ENCODE data around the gene WNT7B. TPM values are rescaled to one million over a fixed set of nuclear protein-coding genes. Genes with fewer than 3 reads are reported as not detected.
A peak's percentile ranks its signal among the peaks of the same experiment; 100 is the strongest.

WNT7B gene
- total and polyA plus RNA-seq, 10 of the 15 experiments (the other 5 are each of a cell fraction or from before 2014, with no cell fraction given) = 0.12 TPM; not detected in 9

GRCh38 chr22:46004105-46004866 is 27.3 kb upstream of the WNT7B start:
- SMC1A ChIA-PET (ENCODE audit: uncharacterized antibody, unreplicated experiment) = interaction anchor here (2.3 kb wide), 1 partner anchor 11 kb away, joined by 13 read pairs; no protein-coding TSS in a partner anchor
- ATAC-seq (no peak), FAIRE-seq (no peak), DNase-seq (ENCODE audit: low read depth, low spot score) (no peak)
- CTCF ChIA-PET = interaction anchor here (0.7 to 4.8 kb wide), 3 partner anchors 8 to 112 kb away, joined by 3 to 109 read pairs (median 5); no protein-coding TSS in a partner anchor
- no peaks in the 10 kb centered on the region for H3K27me3 ChIP-seq (replicated peaks in 1 of 2; ENCODE audit: control insufficient read depth in 2 of 2, insufficient read depth in 2 of 2, low read length in 1 of 2)
- H3K36me3 ChIP-seq (ENCODE audit: control insufficient read depth in 2 of 2, insufficient read depth in 2 of 2, low read length in 1 of 2) = no peaks in the 10 kb centered on the region
- H4K20me1 ChIP-seq (ENCODE audit: control insufficient read depth, insufficient read depth) = no peaks in the 10 kb centered on the region
- no peak overlapping the region for H3K27ac ChIP-seq (ENCODE audit: control insufficient read depth, insufficient read depth)
- peak overlapping the region; percentile 29; the same call in 1 of the 2 replicates for H2AFZ ChIP-seq (ENCODE audit: control insufficient read depth, low read depth, low read length)
- RAD21 ChIA-PET (ENCODE audit: unreplicated experiment) = no interaction called here
- H3K79me2 ChIP-seq (ENCODE audit: control insufficient read depth, insufficient read depth, low read length) = no peaks in the 10 kb centered on the region
- H3K9ac ChIP-seq (ENCODE audit: control insufficient read depth, insufficient read depth, low read length) = no peak overlapping the region
- WGBS (ENCODE audit: insufficient coverage, insufficient replicate concordance, low lambda C conversion rate, missing lambda C conversion rate) = 17% methylated on average over 19 of the region's 19 CpGs
- intact Hi-C loops (cut with micrococcal nuclease; ENCODE audit: unreplicated experiment) = no loop called here
- POLR2A ChIA-PET = no interaction called here
- H3K4me1 ChIP-seq (ENCODE audit: control insufficient read depth, insufficient read depth, low read length) = no peaks in the 10 kb centered on the region
- in situ Hi-C loops (cut with MboI) = no loop called here
- no peak overlapping the region for H3K4me2 ChIP-seq (ENCODE audit: control insufficient read depth, insufficient read depth)
- no peak for TF ChIP-seq CEBPZ (IDR thresholded peaks at IDR 0.05; ENCODE audit: low read depth, low read length)
- no peak for TF ChIP-seq SMC3 (IDR thresholded peaks at IDR 0.05; ENCODE audit: borderline replicate concordance, low read length)
- TF ChIP-seq CBX3 (IDR thresholded peaks at IDR 0.05; ENCODE audit: borderline replicate concordance, low read depth) = no peak
- no peak for TF ChIP-seq EZH2 (IDR thresholded peaks at IDR 0.05; ENCODE audit: borderline replicate concordance, control insufficient read depth, low read depth, low read length)
- no peak for TF ChIP-seq MXI1 (IDR thresholded peaks at IDR 0.05; ENCODE audit: low read depth, low read length)
- TF ChIP-seq ZNF274 (IDR thresholded peaks at IDR 0.05; ENCODE audit: insufficient read depth, insufficient read length) = no peak
- no peak for TF ChIP-seq MEF2B (IDR thresholded peaks at IDR 0.05; ENCODE audit: partially characterized antibody, poor library complexity, severe bottlenecking)
- no peak for TF ChIP-seq SREBF2 (IDR thresholded peaks at IDR 0.05; ENCODE audit: low read length)
- no peak for TF ChIP-seq GATAD2B (conservative IDR thresholded peaks at IDR 0.05; ENCODE audit: low read depth)
- no peak for TF ChIP-seq RB1 (IDR thresholded peaks at IDR 0.05; ENCODE audit: borderline replicate concordance)
- TF ChIP-seq CREB1 (IDR thresholded peaks at IDR 0.05; ENCODE audit: low read depth) = no peak
- TF ChIP-seq POLR2A (IDR thresholded peaks at IDR 0.05; ENCODE audit: low read depth, low read length) = no peak
- no peak for TF ChIP-seq NR2C2 (IDR thresholded peaks at IDR 0.05; ENCODE audit: borderline replicate concordance, control insufficient read depth, insufficient read length, low read depth)
- TF ChIP-seq NFXL1 (IDR thresholded peaks at IDR 0.05; ENCODE audit: borderline replicate concordance) = no peak
- no peak for TF ChIP-seq RAD51 (IDR thresholded peaks at IDR 0.05)
- BruUV-seq (replicated peaks) = no TSS peak
- no peaks in the 10 kb centered on the region for H3K9me3 ChIP-seq (replicated peaks; ENCODE audit: control insufficient read depth, insufficient read depth, low read length)
- no peak overlapping the region for H3K4me3 ChIP-seq
